DOHH2 (cell line): ENCODE measurements around the gene ARID1B.

ENCODE experiments used
- H3F3A ChIP-seq: fragments of 200-600 bp; sonication (generic), shearing (Covaris generic); 2 replicates; pipeline ENCODE4 v1.6.0; 2016; ENCODE audit warnings: antibody characterized with exemption, mild to moderate bottlenecking; ENCODE audit not compliant: control insufficient read depth, insufficient read depth
- H3K27ac ChIP-seq: fragments of 200-600 bp; sonication (generic); 2 replicates; pipeline ENCODE4 v1.5.1; 2014; ENCODE audit warnings: low read depth, mild to moderate bottlenecking, low read length, moderate library complexity
- H3K27me3 ChIP-seq: fragments of 200-600 bp; sonication (generic); 2 replicates; pipeline ENCODE4 v1.6.1; 2014; ENCODE audit warnings: mild to moderate bottlenecking, low read length, mixed read lengths; ENCODE audit not compliant: control insufficient read depth
- H3K36me3 ChIP-seq: fragments of 200-600 bp; sonication (generic); 2 replicates; pipeline ENCODE4 v1.6.1; 2014; ENCODE audit warnings: mild to moderate bottlenecking, low read length, moderate library complexity, mixed read lengths; ENCODE audit not compliant: control insufficient read depth
- H3K4me1 ChIP-seq: fragments of 200-600 bp; sonication (generic); 2 replicates; pipeline ENCODE4 v1.6.1; 2014; ENCODE audit warnings: mild to moderate bottlenecking, low read length, mixed read lengths; ENCODE audit not compliant: control insufficient read depth
- H3K4me2 ChIP-seq: fragments of 200-600 bp; sonication (generic); 2 replicates; pipeline ENCODE4 v1.6.0; 2014; ENCODE audit warnings: mild to moderate bottlenecking, low read length, moderate library complexity
- H3K4me3 ChIP-seq: fragments of 200-600 bp; sonication (generic); 2 replicates; pipeline ENCODE4 v1.5.1; 2014; ENCODE audit warnings: mild to moderate bottlenecking, low read length, mixed read lengths
- H3K79me2 ChIP-seq: fragments of 200-600 bp; sonication (generic); 2 replicates; pipeline ENCODE4 v1.6.1; 2014; ENCODE audit warnings: mild to moderate bottlenecking, low read length, mixed read lengths; ENCODE audit not compliant: control insufficient read depth
- H3K9me2 ChIP-seq: fragments of 200-600 bp; sonication (generic); replicated peaks from 2 replicates; pipeline ENCODE4 v1.6.1; 2014; ENCODE audit warnings: mild to moderate bottlenecking, low read length, mixed read lengths; ENCODE audit not compliant: control insufficient read depth
- H3K9me3 ChIP-seq: fragments of 200-600 bp; sonication (generic); 2 replicates; pipeline ENCODE4 v1.6.1; 2014; ENCODE audit warnings: antibody characterized with exemption, low read length, mixed read lengths; ENCODE audit not compliant: control insufficient read depth, insufficient read depth
- H4K20me1 ChIP-seq: fragments of 200-600 bp; sonication (generic); 2 replicates; pipeline ENCODE4 v1.6.0; 2014; ENCODE audit warnings: low read depth, mild to moderate bottlenecking, antibody characterized with exemption, low read length, moderate library complexity; ENCODE audit not compliant: control insufficient read depth, insufficient read depth
- CTCF ChIP-seq: fragments of 200-600 bp; sonication (generic); IDR thresholded peaks from one replicate; pipeline ENCODE4 v1.5.1; 2014; ENCODE audit warnings: antibody characterized with exemption, mild to moderate bottlenecking, low read depth, low read length; ENCODE audit not compliant: poor library complexity, severe bottlenecking
- EZH2phosphoT487 ChIP-seq: fragments of 200-600 bp; sonication (generic); IDR thresholded peaks from 2 replicates; pipeline ENCODE4 v1.6.1; 2017; ENCODE audit warnings: borderline replicate concordance, mild to moderate bottlenecking, antibody characterized with exemption, low read length, moderate library complexity, mixed read lengths

The ARID1B gene

GRCh38 chr6:156827382-156827781 lies 50.2 kb downstream of the ARID1B start:
- H3F3A ChIP-seq, result peaks cover 7% of the 10 kb centered on the region; the same call in 1 of the 2 replicates
- no peaks in the 10 kb centered on the region for H3K9me3 ChIP-seq
- H4K20me1 ChIP-seq, result peaks cover 30% of the 10 kb centered on the region
- H3K4me1 ChIP-seq, result peaks cover 10% of the 10 kb centered on the region
- no peak overlapping the region for H3K4me3 ChIP-seq
- H3K4me2 ChIP-seq, result no peak overlapping the region
- TF ChIP-seq CTCF, result no peak
- TF ChIP-seq EZH2phosphoT487, result no peak
- H3K27ac ChIP-seq, result no peak overlapping the region
- no peaks in the 10 kb centered on the region for H3K9me2 ChIP-seq
- no peaks in the 10 kb centered on the region for H3K27me3 ChIP-seq
- H3K79me2 ChIP-seq, result peaks cover 98% of the 10 kb centered on the region
- H3K36me3 ChIP-seq, result peaks cover 44% of the 10 kb centered on the region

- Histone ChIP-seq H4K20me1 (peaks cover 21% of the 10 kb centered on the region), H3K4me2 (no peak overlapping the region), H3K79me2 (peaks cover 98% of the 10 kb centered on the region), H3K4me1 (peaks cover 13% of the 10 kb centered on the region), H3F3A (peaks cover 7% of the 10 kb centered on the region; the same call in 1 of the 2 replicates), H3K4me3 (no peak overlapping the region), H3K9me2 (no peaks in the 10 kb centered on the region), H3K36me3 (peaks cover 45% of the 10 kb centered on the region), H3K9me3 (no peaks in the 10 kb centered on the region), H3K27ac (no peak overlapping the region), H3K27me3 (no peaks in the 10 kb centered on the region)
- no peak for TF ChIP-seq EZH2phosphoT487
- no peak for TF ChIP-seq CTCF
Measured at GRCh38 chr6:156828280-156828703, 51.1 kb downstream of the ARID1B start.

- Histone ChIP-seq H3K36me3 (peaks cover 45% of the 10 kb centered on the region), H3K79me2 (peaks cover 96% of the 10 kb centered on the region), H3K4me2 (no peak overlapping the region), H3K4me1 (peaks cover 8% of the 10 kb centered on the region), H4K20me1 (peaks cover 23% of the 10 kb centered on the region), H3K9me3 (no peaks in the 10 kb centered on the region), H3K27ac (no peak overlapping the region), H3K9me2 (no peaks in the 10 kb centered on the region), H3K27me3 (no peaks in the 10 kb centered on the region), H3K4me3 (no peak overlapping the region), H3F3A (peaks cover 3% of the 10 kb centered on the region; the same call in 1 of the 2 replicates)
- TF ChIP-seq EZH2phosphoT487, result no peak
- no peak for TF ChIP-seq CTCF
Measured at GRCh38 chr6:156830126-156830525, 52.9 kb downstream of the ARID1B start.

GRCh38 chr6:156832231-156832647 lies 55.1 kb downstream of the ARID1B start:
- no peak overlapping the region for H3K27ac ChIP-seq
- no peaks in the 10 kb centered on the region for H3K27me3 ChIP-seq
- H3K4me1 ChIP-seq, result peaks cover 8% of the 10 kb centered on the region
- H3K4me3 ChIP-seq, result no peak overlapping the region
- H3F3A ChIP-seq, result peaks cover 3% of the 10 kb centered on the region; the same call in 1 of the 2 replicates
- peaks cover 11% of the 10 kb centered on the region for H4K20me1 ChIP-seq
- peaks cover 94% of the 10 kb centered on the region for H3K79me2 ChIP-seq
- no peaks in the 10 kb centered on the region for H3K9me3 ChIP-seq
- TF ChIP-seq EZH2phosphoT487 (no peak), CTCF (no peak)
- peaks cover 52% of the 10 kb centered on the region for H3K36me3 ChIP-seq
- no peaks in the 10 kb centered on the region for H3K9me2 ChIP-seq
- H3K4me2 ChIP-seq, result no peak overlapping the region
